T-helper 2 cell treated with Interferon-gamma antibody and Interleukin-4, amounts not matched to agents 5 μg/mL and 100 μg/mL, for 36 hours (primary cell): ENCODE results near the gene ABCF2.

Source experiments
- DNase-seq: peaks from one replicate; pipeline ENCODE4 v3.0.0; 2021; ENCODE audit warnings: low spot score
- H3K27ac Mint-ChIP-seq: one replicate; pipeline ENCODE4 v1.8.0; 2021; ENCODE audit warnings: mild to moderate bottlenecking, mixed read lengths
- H3K27me3 Mint-ChIP-seq: one replicate; pipeline ENCODE4 v1.8.0; 2021; ENCODE audit warnings: low read depth, mixed read lengths
- H3K36me3 Mint-ChIP-seq: one replicate; pipeline ENCODE4 v1.8.0; 2021; ENCODE audit warnings: low read depth, mixed read lengths
- H3K4me1 Mint-ChIP-seq: one replicate; pipeline ENCODE4 v1.8.0; 2021; ENCODE audit warnings: low read depth, mixed read lengths
- H3K4me3 Mint-ChIP-seq: one replicate; pipeline ENCODE4 v1.8.0; 2022; ENCODE audit warnings: mild to moderate bottlenecking, moderate library complexity, mixed read lengths
- H3K9me3 Mint-ChIP-seq: one replicate; pipeline ENCODE4 v1.8.0; 2021; ENCODE audit warnings: mixed read lengths

Gene ABCF2

DNA sequence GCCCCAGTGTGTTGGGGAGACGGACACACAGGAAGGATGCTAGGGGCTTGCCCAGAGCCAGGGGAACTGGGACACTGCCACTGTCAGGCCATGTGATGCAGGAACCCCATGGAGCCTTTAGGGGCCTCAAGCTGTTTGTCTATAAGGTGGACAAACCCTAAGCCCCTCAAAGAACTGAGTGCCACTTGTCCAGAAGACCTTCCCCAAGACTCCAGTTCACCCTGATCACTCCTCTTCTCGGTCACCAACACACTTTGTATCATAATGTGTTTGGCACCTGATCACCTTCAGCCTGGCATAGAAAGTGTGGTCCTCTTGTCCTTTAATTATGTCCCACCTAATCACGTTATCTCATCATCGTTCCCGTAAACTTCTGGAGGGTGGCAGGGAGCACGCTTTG, 17.4 kb downstream of the ABCF2 start:
- Mint-ChIP-seq H3K4me1 (peaks cover 23% of the 10 kb centered on the region), H3K4me3 (no peak overlapping the region), H3K27me3 (peaks cover 4% of the 10 kb centered on the region), H3K27ac (no peak overlapping the region), H3K9me3 (no peaks in the 10 kb centered on the region), H3K36me3 (peaks cover 13% of the 10 kb centered on the region)
- DNase-seq, result no peak

DNA sequence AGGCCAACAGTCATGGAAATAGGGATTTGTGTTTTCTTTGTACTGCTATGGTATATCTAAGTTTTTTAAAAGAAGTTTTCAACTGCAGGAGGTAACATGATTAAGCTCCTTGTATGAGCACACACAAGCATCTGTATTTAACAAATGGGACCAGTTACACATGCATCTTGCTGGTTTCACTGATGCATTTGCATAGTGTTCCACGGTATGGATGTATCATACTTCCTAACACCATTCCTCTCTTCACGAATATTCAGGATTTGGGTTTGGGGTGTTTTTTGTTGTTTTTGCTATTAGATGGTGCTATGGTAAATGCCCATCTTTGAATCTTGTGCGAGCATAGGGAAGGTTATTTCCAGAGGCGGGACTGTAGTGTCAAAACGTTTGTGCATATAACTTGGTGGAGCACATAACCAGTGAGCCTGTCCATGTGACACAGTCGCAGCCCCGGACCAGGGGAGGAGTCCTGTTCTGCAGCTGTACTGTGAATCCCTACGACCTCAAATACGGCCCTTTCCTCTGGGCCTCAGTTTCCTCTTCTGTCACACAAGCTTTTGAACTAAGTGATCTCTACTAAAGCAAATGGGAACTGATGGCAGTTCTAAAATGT, 18.6 kb downstream of the ABCF2 start:
- peak overlapping the region; percentile 38 for H3K27ac Mint-ChIP-seq
- H3K4me1 Mint-ChIP-seq, result peaks cover 23% of the 10 kb centered on the region
- H3K27me3 Mint-ChIP-seq, result peaks cover 4% of the 10 kb centered on the region

DNA sequence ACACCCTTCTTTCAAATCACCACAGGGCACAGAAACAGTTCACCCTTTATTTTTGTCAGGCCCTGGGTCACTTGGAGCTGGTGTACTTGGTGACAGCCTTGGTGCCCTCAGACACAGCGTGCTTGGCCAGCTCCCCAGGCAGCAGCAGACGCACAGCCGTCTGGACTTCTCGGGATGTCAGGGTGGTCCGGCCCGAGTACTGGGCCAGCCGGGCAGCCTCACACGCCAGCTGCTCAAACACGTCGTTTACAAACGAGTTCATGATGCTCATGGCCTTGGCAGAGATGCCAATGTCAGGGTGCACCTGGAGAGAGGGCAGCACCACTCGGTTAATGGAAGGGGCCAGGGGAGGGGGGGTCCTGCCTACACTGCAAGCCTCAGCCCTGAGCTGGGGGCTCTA, 19.2 kb downstream of the ABCF2 start:
- peak overlapping the region; percentile 73 for H3K4me3 Mint-ChIP-seq
- peak overlapping the region; percentile 66 for H3K27ac Mint-ChIP-seq
- H3K9me3 Mint-ChIP-seq, result no peaks in the 10 kb centered on the region
- H3K4me1 Mint-ChIP-seq, result peaks cover 23% of the 10 kb centered on the region
- no peak for DNase-seq
- peaks cover 4% of the 10 kb centered on the region for H3K27me3 Mint-ChIP-seq
- H3K36me3 Mint-ChIP-seq, result peaks cover 5% of the 10 kb centered on the region

More for the DNA sequence above, 18.6 kb downstream of the ABCF2 start:
- no peak overlapping the region for H3K4me3 Mint-ChIP-seq
- no peaks in the 10 kb centered on the region for H3K9me3 Mint-ChIP-seq
- no peak for DNase-seq
- peaks cover 8% of the 10 kb centered on the region for H3K36me3 Mint-ChIP-seq

DNA sequence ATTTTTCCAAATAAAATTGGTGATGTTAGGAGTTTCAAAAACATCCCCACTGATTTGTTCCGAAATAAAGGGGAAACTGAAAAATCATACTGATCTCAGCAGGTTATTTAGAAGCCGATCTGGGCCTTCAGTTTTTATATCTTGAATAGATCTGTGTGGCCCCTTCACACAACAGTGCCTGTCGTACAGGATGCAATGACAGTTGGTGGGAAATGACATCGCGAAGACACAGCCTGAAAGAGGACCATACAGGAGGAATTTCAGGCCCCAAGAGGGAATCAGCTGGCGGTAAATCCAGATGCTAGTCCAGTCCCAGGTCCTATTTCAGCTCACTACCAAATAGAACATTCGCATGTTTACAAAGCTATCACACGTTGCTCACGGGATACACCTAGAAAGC, 19.7 kb downstream of the ABCF2 start:
- H3K9me3 Mint-ChIP-seq, result no peaks in the 10 kb centered on the region
- H3K27ac Mint-ChIP-seq, result peak overlapping the region; percentile 66
- H3K36me3 Mint-ChIP-seq, result peaks cover 5% of the 10 kb centered on the region
- peaks cover 4% of the 10 kb centered on the region for H3K27me3 Mint-ChIP-seq
- no peak for DNase-seq
- H3K4me3 Mint-ChIP-seq, result peak overlapping the region; percentile 73
- peaks cover 23% of the 10 kb centered on the region for H3K4me1 Mint-ChIP-seq

DNA sequence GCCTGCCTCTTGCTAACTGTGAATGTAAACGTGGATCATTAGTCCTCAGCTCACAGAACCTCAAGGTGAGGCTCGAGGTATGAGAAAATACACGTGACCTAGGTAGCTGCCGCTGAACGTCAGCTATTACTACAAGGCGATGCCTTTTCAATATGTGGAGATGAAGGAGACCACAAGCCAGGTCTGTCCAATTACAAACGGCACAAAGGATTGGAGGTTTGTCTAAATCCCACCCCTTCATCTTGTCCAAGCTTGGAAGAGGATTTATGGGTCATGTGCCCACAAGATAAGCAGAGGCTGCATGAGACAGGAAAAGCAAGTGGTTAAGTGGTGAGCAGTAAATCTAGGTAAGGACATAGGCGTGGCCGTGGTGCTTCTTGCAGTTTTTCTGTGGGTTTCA, 20.1 kb downstream of the ABCF2 start:
- Mint-ChIP-seq H3K27ac (peak overlapping the region; percentile 66), H3K9me3 (no peaks in the 10 kb centered on the region), H3K27me3 (peaks cover 4% of the 10 kb centered on the region), H3K36me3 (peaks cover 5% of the 10 kb centered on the region), H3K4me3 (peak overlapping the region; percentile 73), H3K4me1 (peaks cover 23% of the 10 kb centered on the region)
- DNase-seq, result no peak

DNA sequence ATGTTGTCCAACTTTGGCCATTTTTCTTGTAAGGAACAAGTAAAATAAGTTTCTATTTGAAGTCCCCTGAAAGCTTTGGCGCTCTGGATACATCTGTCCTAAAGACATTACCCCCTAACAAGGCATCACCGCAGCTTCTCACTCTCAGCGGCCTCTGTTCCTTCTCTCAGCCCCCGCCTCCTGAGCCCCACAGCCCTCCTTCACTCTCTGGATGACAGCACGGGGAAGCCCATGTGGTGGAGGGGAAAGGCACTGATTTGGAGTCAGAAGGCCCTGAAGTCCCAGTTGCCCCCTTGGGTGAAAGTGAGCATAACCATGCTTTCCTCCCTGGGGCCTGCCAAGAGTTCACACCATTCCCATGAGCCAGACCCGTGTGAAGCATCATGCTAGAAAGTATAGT, 21.3 kb downstream of the ABCF2 start:
- peak overlapping the region; percentile 27 for H3K4me3 Mint-ChIP-seq
- H3K27ac Mint-ChIP-seq, result peak overlapping the region; percentile 18
- peaks cover 23% of the 10 kb centered on the region for H3K4me1 Mint-ChIP-seq
- peaks cover 4% of the 10 kb centered on the region for H3K27me3 Mint-ChIP-seq
- no peaks in the 10 kb centered on the region for H3K9me3 Mint-ChIP-seq
- no peak for DNase-seq
- peaks cover 3% of the 10 kb centered on the region for H3K36me3 Mint-ChIP-seq

DNA sequence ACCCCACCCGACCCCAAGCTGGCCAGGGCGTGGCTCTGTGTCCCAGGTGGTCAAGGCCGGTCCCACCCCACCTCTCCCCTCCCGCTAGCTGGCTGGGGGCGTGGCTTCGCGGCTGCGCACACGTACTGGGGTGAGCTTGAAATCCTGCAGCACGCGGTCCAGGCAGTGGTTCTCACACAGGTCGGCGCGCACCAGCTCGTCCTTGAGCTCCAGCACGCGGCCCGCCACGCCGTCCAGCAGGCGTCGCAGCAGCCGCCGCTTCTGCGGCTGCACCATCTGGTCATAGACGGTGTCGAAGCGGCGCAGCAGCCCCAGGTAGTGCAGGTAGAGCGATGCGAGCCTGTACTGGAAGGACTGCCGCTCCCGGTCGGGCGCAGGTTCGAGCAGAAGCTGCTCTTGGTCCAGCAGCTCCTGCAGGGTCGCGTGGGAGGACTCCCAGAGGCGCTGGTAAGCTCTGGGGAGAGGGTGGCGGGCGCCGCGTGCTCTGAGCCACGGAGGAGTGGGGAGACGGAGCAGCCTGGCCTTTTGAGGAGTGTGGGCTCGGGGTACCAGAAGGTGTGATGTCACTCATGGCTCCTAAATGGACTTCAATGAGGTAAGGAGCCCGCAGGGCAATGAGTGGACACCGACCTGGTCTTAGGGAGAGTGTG, 22.5 kb downstream of the ABCF2 start:
- Mint-ChIP-seq H3K4me3 (no peak overlapping the region), H3K4me1 (peaks cover 23% of the 10 kb centered on the region), H3K27ac (no peak overlapping the region), H3K36me3 (no peaks in the 10 kb centered on the region), H3K27me3 (peaks cover 4% of the 10 kb centered on the region), H3K9me3 (no peaks in the 10 kb centered on the region)
- DNase-seq, result no peak

DNA sequence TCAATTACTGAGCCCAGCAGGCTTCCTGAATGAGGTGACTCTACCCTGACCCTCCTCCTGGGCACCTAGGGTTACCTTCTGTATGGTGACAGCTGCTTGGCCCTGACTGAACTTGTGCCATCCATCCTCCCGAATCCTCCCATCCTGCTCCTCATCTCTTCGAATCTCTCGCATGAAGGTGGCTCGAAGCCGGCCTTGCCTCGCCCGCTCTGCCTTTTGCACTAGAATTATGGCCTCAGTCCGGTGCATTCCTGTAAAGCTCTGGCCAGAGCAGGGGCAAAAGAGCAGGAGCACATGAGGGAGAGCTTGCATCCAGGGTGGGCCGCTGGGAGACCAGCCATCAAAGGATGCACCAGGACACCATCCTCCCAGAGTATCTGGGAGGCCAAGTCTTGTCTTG, 24.2 kb downstream of the ABCF2 start:
- Mint-ChIP-seq H3K4me3 (no peak overlapping the region), H3K27me3 (peaks cover 4% of the 10 kb centered on the region), H3K9me3 (no peaks in the 10 kb centered on the region), H3K27ac (no peak overlapping the region), H3K4me1 (peaks cover 17% of the 10 kb centered on the region), H3K36me3 (no peaks in the 10 kb centered on the region)
- no peak for DNase-seq

DNA sequence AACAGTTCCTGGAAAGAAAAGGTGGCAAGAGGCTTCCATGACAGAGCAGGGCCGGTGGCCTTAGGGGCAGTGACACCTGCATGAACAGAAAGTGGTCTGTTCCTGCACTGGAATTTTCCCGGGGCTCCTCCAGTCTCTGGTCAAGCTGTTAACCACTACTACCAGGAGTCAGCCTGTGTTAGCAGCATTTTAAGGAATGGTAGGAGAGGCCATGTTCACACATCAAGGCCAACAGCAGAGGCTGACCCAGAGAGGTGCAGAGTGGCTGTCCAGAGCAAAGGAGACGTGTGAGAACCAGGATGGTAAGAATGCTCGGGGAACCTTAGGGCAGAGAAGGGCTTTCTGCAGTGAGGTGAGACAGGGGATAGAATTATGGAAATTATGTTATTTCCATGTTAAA, 25.3 kb downstream of the ABCF2 start:
- no peak for DNase-seq
- Mint-ChIP-seq H3K27me3 (peaks cover 4% of the 10 kb centered on the region), H3K27ac (no peak overlapping the region), H3K9me3 (no peaks in the 10 kb centered on the region), H3K4me3 (no peak overlapping the region), H3K36me3 (no peaks in the 10 kb centered on the region), H3K4me1 (peaks cover 6% of the 10 kb centered on the region)

DNA sequence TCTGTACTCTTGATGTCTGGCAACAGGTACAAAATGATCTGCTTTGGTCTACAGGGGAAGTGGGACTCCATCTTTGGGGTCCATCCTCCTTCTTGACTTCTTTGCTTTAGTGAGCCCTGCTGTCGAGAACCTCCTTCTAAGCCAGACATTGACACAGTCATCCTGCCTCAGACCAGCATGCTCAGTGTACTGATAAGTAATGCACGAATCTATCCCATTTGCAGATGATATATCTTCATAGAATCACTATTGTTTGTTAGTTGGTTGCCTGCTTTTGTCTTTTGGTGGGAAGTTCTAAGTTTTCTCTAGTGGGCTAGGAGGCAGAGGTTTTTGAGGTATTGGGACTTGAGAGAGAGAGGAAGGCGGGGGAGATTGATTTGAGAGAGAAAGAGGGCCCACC, 25.7 kb downstream of the ABCF2 start:
- peaks cover 2% of the 10 kb centered on the region for H3K4me1 Mint-ChIP-seq
- DNase-seq, result no peak
- no peaks in the 10 kb centered on the region for H3K36me3 Mint-ChIP-seq
- H3K27me3 Mint-ChIP-seq, result peaks cover 2% of the 10 kb centered on the region
- no peaks in the 10 kb centered on the region for H3K9me3 Mint-ChIP-seq
- no peak overlapping the region for H3K4me3 Mint-ChIP-seq
- no peak overlapping the region for H3K27ac Mint-ChIP-seq

DNA sequence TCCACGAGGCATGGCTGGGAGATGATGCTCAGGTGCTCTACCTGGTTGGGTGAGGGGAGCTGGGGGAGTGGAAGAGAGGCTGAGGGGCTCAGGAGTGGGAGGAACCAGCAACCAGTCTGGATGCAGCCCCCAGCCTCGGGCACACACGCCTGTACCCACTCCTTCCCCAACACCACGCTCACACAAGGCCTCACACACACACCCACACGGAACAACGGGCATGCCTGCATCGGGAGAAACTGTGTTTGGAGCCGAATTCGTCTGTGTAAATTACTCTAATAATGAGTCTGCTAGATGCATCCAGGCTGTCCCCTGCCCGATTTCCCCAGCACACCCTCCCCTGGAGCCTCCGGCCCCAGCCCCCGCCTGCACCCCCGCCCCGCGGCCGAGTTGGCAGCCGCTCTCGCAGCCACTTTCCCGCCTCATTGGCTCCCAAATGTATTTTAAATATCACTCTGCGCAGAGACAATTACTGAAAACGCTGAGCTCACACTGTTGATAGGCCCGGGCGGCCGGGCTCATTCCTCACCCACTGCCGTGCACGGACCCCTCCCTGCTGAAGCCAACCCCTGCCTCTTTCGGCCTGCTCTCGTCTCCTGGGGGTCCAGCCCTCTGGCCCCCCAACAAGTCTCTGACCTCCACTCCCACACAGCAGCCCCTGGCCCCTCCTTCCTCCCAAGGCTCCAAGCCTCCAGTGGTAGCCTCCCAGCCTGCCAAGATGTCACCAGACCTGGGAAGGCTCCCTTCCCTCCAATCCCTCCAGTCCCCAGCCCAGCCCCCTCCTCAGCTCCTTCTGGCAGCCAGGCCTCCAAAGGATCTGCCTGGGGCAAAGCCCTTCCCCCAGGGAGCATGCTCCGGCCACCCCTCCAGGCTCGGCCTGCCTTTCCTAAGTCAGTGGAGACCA, 27.8 kb downstream of the ABCF2 start:
- Mint-ChIP-seq H3K9me3 (no peaks in the 10 kb centered on the region), H3K36me3 (no peaks in the 10 kb centered on the region), H3K27me3 (peaks cover 6% of the 10 kb centered on the region), H3K27ac (no peak overlapping the region), H3K4me3 (no peak overlapping the region), H3K4me1 (no peaks in the 10 kb centered on the region)
- no peak for DNase-seq

DNA sequence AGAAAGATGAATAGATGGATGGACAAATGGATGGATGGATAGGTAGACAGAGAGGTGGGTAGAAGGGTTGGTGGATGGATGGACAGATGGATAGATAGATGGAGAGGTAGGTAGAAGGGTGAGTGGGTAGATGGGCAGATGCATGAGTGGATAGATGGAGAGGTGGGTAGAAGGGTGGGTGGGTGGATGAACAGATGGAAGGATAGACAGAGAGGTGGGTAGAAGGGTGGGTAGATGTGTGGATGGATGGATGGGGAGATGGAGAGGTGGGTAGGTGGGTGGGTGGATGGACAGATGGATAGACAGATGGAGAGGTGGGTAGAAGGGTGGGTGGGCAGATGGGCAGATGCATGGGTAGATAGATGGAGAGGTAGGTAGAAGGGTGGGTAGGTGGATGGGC, 29.1 kb downstream of the ABCF2 start:
- no peak for DNase-seq
- no peak overlapping the region for H3K4me3 Mint-ChIP-seq
- no peak overlapping the region for H3K27ac Mint-ChIP-seq
- H3K9me3 Mint-ChIP-seq, result no peaks in the 10 kb centered on the region
- H3K4me1 Mint-ChIP-seq, result no peaks in the 10 kb centered on the region
- H3K27me3 Mint-ChIP-seq, result peaks cover 6% of the 10 kb centered on the region
- H3K36me3 Mint-ChIP-seq, result no peaks in the 10 kb centered on the region

DNA sequence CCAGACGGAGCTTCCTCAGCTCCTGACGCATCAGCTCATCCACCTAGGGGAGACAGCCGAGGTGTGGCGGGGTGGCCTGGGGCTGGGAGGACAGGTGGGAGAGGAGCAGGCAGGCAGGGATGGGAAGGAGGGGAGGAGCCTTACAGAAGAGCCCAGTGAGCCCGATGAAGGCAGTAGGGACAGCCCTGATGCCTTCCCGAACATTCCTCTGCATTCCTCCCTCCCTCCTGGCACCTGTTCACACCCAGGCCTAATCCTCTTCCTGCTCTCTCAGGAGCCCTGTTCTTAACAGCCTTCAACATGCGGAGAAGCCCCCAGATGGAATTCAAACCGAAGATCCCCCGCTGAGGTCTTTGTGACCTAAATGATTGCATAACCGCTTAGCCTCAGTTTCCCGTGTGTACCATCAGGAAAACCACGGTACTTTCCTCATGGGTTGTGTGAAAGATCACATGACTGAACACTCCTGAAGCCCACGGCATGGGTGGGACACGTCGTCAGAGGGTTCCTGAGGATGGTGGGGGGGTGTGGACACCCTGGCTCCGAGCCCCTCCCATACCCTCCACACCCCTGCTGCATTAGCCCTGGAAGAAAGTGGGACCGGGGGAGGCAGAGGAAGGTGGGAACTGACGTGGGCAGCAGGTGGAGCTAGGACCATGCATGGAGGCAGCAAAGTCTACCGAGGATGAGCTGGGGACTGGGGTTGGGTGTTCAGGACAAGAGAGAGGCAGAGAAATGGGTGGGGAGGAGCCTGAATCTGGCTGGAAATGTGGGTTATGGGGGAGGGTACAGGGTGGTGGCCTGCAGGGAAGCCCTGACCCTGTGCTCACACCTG, 31.2 kb downstream of the ABCF2 start:
- no peak overlapping the region for H3K4me3 Mint-ChIP-seq
- H3K9me3 Mint-ChIP-seq, result no peaks in the 10 kb centered on the region
- no peak for DNase-seq
- H3K27me3 Mint-ChIP-seq, result peaks cover 6% of the 10 kb centered on the region
- no peak overlapping the region for H3K27ac Mint-ChIP-seq
- no peaks in the 10 kb centered on the region for H3K36me3 Mint-ChIP-seq
- H3K4me1 Mint-ChIP-seq, result no peaks in the 10 kb centered on the region
